CD4-positive, alpha-beta T cell treated with Interleukin-1 beta for 1 hour (primary cell): ENCODE measurements around the gene FOXE3.
"Not testable (repeated sequence)": the region's sequence is repeated elsewhere in the genome, so short reads cannot be mapped to it uniquely, and the experiment has no call there.

Experiments
- DNase-seq, 2 donors: peaks; one replicate each; pipeline ENCODE4 v3.0.0-alpha.2; 2020 to 2022

FOXE3 gene

GRCh38 chr1:47450606-47451005, 34.5 kb downstream of the FOXE3 start:
- DNase-seq = no peak

- DNase-seq = no peak
Measured at GRCh38 chr1:47452426-47452825, 36.3 kb downstream of the FOXE3 start.

- not testable (repeated sequence) for DNase-seq
Measured at GRCh38 chr1:47453910-47454309, 37.8 kb downstream of the FOXE3 start.

GRCh38 chr1:47456250-47456649, 40.2 kb downstream of the FOXE3 start:
- no peak for DNase-seq

GRCh38 chr1:47457547-47457946, 41.5 kb downstream of the FOXE3 start:
- DNase-seq = not testable (repeated sequence)

GRCh38 chr1:47459253-47459788, 43.2 kb downstream of the FOXE3 start:
- DNase-seq = no peak

GRCh38 chr1:47460040-47460439, 44.0 kb downstream of the FOXE3 start:
- no peak for DNase-seq

- DNase-seq = no peak
Measured at GRCh38 chr1:47460456-47460855, 44.4 kb downstream of the FOXE3 start.

- no peak for DNase-seq
Measured at GRCh38 chr1:47465605-47466004, 49.5 kb downstream of the FOXE3 start.
